Fibroblast of the aortic adventitia (primary cell): ENCODE measurements around the gene SIM2. TPM values are rescaled to one million over a fixed set of nuclear protein-coding genes. Genes with fewer than 3 reads are reported as not detected.

ENCODE experiments used
- DNase-seq: peaks from one replicate; pipeline ENCODE4 v3.0.0-alpha.2; 2010; ENCODE audit warnings: low read depth
- H3K4me3 ChIP-seq: 2 replicates; pipeline ENCODE4 v1.5.1; 2011; ENCODE audit warnings: low read depth, mild to moderate bottlenecking, control low read depth, low read length, moderate library complexity
- CTCF ChIP-seq: IDR thresholded peaks from 2 replicates; pipeline ENCODE4 v1.5.1; 2011; ENCODE audit warnings: mild to moderate bottlenecking, low read length, control low read depth, inconsistent platforms; ENCODE audit not compliant: insufficient read depth
- total RNA-seq: library from RNA; depleted of rRNA; stranded (reverse); fragments of >200 nt; gene quantifications from 2 replicates; pipeline ENCODE4 v1.2.3, GENCODE V29; 2012; ENCODE audit warnings: low replicate concordance

The SIM2 gene
- total RNA-seq, 1 donor, result 0.18 TPM

DNA sequence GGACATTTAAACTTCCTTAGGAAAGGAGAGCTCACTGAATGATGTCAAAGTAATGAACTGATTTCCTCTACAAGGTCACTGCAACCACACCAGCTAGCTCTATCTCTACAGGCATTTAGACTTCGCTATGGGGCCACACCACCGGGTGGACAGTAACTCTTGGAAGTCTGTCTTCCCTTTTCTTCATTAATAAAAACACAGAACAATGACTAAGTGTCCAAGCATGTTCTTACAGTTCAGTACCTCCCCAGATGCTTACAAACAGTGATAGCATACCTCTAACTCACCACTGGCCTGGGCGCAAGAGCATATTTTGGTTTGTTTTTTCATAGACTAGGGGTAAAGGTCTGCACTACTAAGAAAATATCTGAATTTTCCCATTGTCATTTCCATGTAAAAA lies 54.6 kb downstream of the SIM2 start:
- H3K4me3 ChIP-seq, result no peak overlapping the region
- TF ChIP-seq CTCF, result no peak
- peak; percentile 44 for DNase-seq

DNA sequence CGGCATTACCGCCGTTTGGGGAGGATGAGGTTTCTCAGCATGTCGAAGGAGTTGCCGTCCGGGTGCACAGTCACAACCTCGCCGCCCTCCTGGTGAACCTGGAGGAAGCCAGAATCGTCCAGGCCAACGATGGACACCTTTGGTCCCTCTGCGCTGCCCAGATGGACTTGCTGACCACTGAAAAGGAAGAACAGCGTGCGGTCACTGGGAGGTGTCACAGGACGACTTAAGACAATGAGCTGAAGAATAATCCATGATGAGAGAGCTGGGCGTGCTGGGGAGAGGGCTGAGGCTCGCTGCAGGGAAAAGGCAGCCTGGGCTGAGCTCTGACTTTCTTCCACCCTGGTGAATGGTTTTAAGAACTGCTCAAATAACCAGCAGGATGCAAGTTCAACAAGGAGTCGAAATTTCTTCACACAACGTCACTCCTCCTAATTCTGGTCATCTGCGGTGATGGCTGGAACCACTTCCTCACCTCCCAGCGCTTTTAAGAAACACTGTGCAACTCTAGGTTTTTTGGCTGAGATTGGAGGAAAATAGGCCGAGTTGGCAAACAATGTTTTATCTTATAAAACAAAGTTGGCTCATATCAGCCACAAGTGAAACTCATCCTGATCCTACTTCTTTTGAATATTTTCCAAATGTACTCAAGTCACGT lies 55.5 kb downstream of the SIM2 start:
- no peak for TF ChIP-seq CTCF
- H3K4me3 ChIP-seq, result no peak overlapping the region
- DNase-seq, result no peak

GRCh38 chr21:36756527-36756926 lies 57.6 kb downstream of the SIM2 start:
- no peak overlapping the region for H3K4me3 ChIP-seq
- DNase-seq, result no peak

GRCh38 chr21:36757196-36757595 lies 58.3 kb downstream of the SIM2 start:
- DNase-seq, result no peak
- TF ChIP-seq CTCF, result no peak
- no peak overlapping the region for H3K4me3 ChIP-seq

More at GRCh38 chr21:36756527-36756926, 57.6 kb downstream of the SIM2 start:
- no peak for TF ChIP-seq CTCF

DNA sequence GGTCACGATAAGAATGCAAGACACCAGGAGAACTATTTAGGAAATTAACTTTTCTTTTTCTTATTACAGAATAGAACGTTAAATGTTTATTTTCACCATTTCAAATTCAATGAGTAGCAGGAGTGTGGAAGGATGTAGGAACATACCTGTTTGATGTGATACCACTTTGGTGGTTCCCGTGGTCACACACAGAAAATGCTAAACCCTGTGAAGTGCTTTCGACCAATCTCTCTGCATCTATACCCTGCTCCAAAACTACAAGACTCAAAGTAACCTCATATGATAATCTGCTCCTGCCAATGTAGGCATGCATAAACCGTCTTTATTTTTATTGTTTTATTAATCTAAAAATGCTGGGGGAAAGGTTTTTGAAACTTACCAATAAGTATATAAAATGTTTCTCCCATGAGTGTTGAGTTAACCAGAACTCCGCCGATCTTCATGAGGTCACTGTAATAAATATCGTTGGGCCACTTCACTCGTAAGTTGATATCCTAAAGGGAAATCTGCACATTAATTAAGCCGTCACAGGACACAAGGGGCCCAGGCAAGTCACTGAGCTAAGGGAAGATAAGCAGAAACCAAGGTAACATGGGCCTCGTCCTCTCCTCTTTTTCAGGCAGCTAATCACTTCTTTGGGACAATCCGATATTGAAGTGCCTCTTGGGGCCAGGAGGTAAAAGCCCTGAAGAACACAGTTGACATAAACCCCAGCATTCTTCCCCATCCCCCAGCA lies 60.6 kb downstream of the SIM2 start:
- no peak for TF ChIP-seq CTCF

DNA sequence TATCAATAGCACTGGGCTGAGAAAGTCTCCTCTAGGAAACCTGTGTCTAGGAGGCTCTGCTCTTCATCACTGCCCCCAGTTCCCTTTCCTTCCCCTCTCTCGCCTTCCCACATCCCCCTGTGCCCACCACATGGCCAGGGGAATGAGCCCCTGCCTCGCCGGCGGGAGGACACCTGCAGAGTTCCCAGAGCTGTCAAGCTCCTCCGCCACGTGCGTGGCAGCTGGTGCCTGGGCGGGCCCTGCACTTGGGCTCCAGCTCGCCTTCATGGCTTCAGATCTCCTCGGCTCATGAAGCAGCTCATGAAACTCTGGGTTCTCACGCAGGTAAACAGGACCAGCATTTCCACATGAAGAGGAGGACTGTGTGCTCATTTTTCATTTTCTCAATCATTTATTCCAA lies 62.8 kb downstream of the SIM2 start:
- H3K4me3 ChIP-seq, result no peak overlapping the region
- no peak for DNase-seq
- TF ChIP-seq CTCF, result no peak

More for the DNA sequence above, 60.6 kb downstream of the SIM2 start:
- DNase-seq, result no peak
- no peak overlapping the region for H3K4me3 ChIP-seq
